CD4-positive, alpha-beta T cell (primary cell): ENCODE results near the gene CNPY2. TPM values are rescaled to one million over a fixed set of nuclear protein-coding genes. Genes with fewer than 3 reads are reported as not detected.
"Not testable (repeated sequence)": the region's sequence is repeated elsewhere in the genome, so short reads cannot be mapped to it uniquely, and the experiment has no call there.

ENCODE experiments used
- ATAC-seq: fragments of 200-7000 bp; cut with Tn5 transposase; one replicate; pipeline ENCODE4 v1.10.0; 2022; ENCODE audit warnings: mild to moderate bottlenecking; ENCODE audit not compliant: poor library complexity
- CTCF ChIA-PET: fragments of 350-600 bp; sonication (Branson Sonifier 250); formaldehyde crosslinking; loops from one replicate; lab custom pipeline; 2021; ENCODE audit warnings: antibody characterized with exemption, inconsistent platforms; lab: Charles Lee
- POLR2A ChIA-PET: fragments of 350-600 bp; sonication (Branson Sonifier 250); formaldehyde crosslinking; loops from one replicate; lab custom pipeline; 2021; ENCODE audit warnings: antibody characterized with exemption, inconsistent platforms; lab: Charles Lee
- DNase-seq, 14 experiments: peaks; one replicate each; pipeline ENCODE4 v3.0.0-alpha.2; 2013 to 2020; ENCODE audit warnings: mixed read lengths in 2 of 14
- H3K27ac ChIP-seq, 2 donors: one replicate each; pipeline versions ENCODE4 v1.5.1 to v1.7.0; 2013; ENCODE audit warnings: low read length in 2 of 2, low read depth in 1 of 2, mild to moderate bottlenecking in 1 of 2
- H3K27me3 ChIP-seq, 2 experiments: 1 replicate in 1 of 2; 2 replicates in 1 of 2; pipeline versions ENCODE4 v1.6.1 to v1.7.0; 2013; ENCODE audit warnings: low read length in 2 of 2, control low read depth in 1 of 2, mild to moderate bottlenecking in 1 of 2, moderate library complexity in 1 of 2; ENCODE audit not compliant: insufficient read depth in 2 of 2, control insufficient read depth in 1 of 2
- H3K36me3 ChIP-seq: one replicate; pipeline ENCODE4 v1.6.1; 2013; ENCODE audit warnings: low read length, control low read depth; ENCODE audit not compliant: insufficient read depth
- H3K4me1 ChIP-seq: one replicate; pipeline ENCODE4 v1.6.1; 2013; ENCODE audit warnings: low read length, control low read depth; ENCODE audit not compliant: insufficient read depth
- H3K4me3 ChIP-seq: one replicate; pipeline ENCODE4 v1.5.1; 2013; ENCODE audit warnings: mild to moderate bottlenecking, low read length, moderate library complexity
- H3K9me3 ChIP-seq, 2 experiments: 1 replicate in 1 of 2; 2 replicates in 1 of 2; pipeline versions ENCODE4 v1.6.1 to v1.7.0; 2013; ENCODE audit warnings: low read length in 2 of 2, mild to moderate bottlenecking in 2 of 2, control low read depth in 1 of 2, moderate library complexity in 1 of 2; ENCODE audit not compliant: control insufficient read depth in 1 of 2, insufficient read depth in 1 of 2
- H3K27ac Mint-ChIP-seq: one replicate; pipeline ENCODE4 v1.8.0; 2020; ENCODE audit warnings: mixed read lengths
- H3K27me3 Mint-ChIP-seq: one replicate; pipeline ENCODE4 v1.8.0; 2021; ENCODE audit warnings: mixed read lengths
- H3K36me3 Mint-ChIP-seq: one replicate; pipeline ENCODE4 v1.8.0; 2021; ENCODE audit warnings: low read depth, mixed read lengths
- H3K4me1 Mint-ChIP-seq: one replicate; pipeline ENCODE4 v1.8.0; 2021; ENCODE audit warnings: low read depth, mixed read lengths
- H3K4me3 Mint-ChIP-seq: one replicate; pipeline ENCODE4 v1.8.0; 2020; ENCODE audit warnings: mild to moderate bottlenecking, mixed read lengths
- H3K9me3 Mint-ChIP-seq: one replicate; pipeline ENCODE4 v1.8.0; 2020; ENCODE audit warnings: mixed read lengths
- CTCF ChIP-seq: fragments of 200-600 bp; IDR thresholded peaks from one replicate; pipeline ENCODE4 v1.8.0; 2022; ENCODE audit warnings: antibody characterized with exemption, mild to moderate bottlenecking
- intact Hi-C, 2 experiments: fragments of 100-400 bp; cut with DNase I in 1 of 2; cut with micrococcal nuclease in 1 of 2; formaldehyde crosslinking; loops; one replicate each; pipeline versions ENCODE4 v1.15.1 to v1.9.0; 2023 to 2025; cut with DNase I, micrococcal nuclease
- total RNA-seq, 174 experiments: library from RNA in 2 of 174; stranded (reverse) in 2 of 174; gene quantifications; one replicate each; pipeline ENCODE4 v1.2.3 and lab custom pipeline; 2021 to 2026

Gene CNPY2
- total RNA-seq, 2 experiments from 2014 or later: 30.5 to 33.4 TPM

GRCh38 chr12:56348776-56349175, 33.0 kb upstream of the CNPY2 start:
- H3K4me1 ChIP-seq: no peaks in the 10 kb centered on the region
- ATAC-seq (no peak), DNase-seq (no peak)
- H3K27me3 Mint-ChIP-seq: no peaks in the 10 kb centered on the region
- no peaks in the 10 kb centered on the region for H3K27me3 ChIP-seq
- H3K27ac ChIP-seq: no peak overlapping the region
- H3K4me1 Mint-ChIP-seq: no peaks in the 10 kb centered on the region
- CTCF ChIA-PET: no interaction called here
- H3K9me3 ChIP-seq: no peaks in the 10 kb centered on the region
- no peak overlapping the region for H3K4me3 Mint-ChIP-seq
- peaks cover 68% of the 10 kb centered on the region for H3K36me3 Mint-ChIP-seq
- no peaks in the 10 kb centered on the region for H3K9me3 Mint-ChIP-seq
- H3K27ac Mint-ChIP-seq: no peak overlapping the region
- POLR2A ChIA-PET: interaction anchor here (0.7 to 2.7 kb wide), 2 partner anchors 10 to 11 kb away, joined by 3 to 15 read pairs; partner anchors contain the start of genes IL23A and STAT2
- peaks cover 78% of the 10 kb centered on the region for H3K36me3 ChIP-seq
- no peak for TF ChIP-seq CTCF
- H3K4me3 ChIP-seq: no peak overlapping the region
- intact Hi-C loops: no loop called here

- CTCF ChIA-PET: interaction anchor here (0.8 to 1.5 kb wide), 8 partner anchors 10 to 121 kb away, joined by 3 to 8 read pairs (median 4); partner anchors contain the start of genes CNPY2, PAN2, SPRYD4 and STAT2
- H3K9me3 ChIP-seq, H3K27ac ChIP-seq, H3K9me3 Mint-ChIP-seq, H3K27me3 Mint-ChIP-seq, H3K27me3 ChIP-seq, H3K27ac Mint-ChIP-seq, ATAC-seq, H3K4me3 ChIP-seq, H3K4me1 Mint-ChIP-seq, DNase-seq, H3K4me3 Mint-ChIP-seq, intact Hi-C loops, H3K4me1 ChIP-seq: not testable (repeated sequence)
- H3K36me3 Mint-ChIP-seq: peaks cover 81% of the 10 kb centered on the region
- H3K36me3 ChIP-seq: peaks cover 81% of the 10 kb centered on the region
- POLR2A ChIA-PET: interaction anchor here (1.2 to 2.7 kb wide), 3 partner anchors 8 to 31 kb away, joined by 5 to 15 read pairs (median 6); partner anchors contain the start of genes CNPY2, IL23A and STAT2
Observed at GRCh38 chr12:56347255-56347654, 31.5 kb upstream of the CNPY2 start.

GRCh38 chr12:56346675-56347074, 30.9 kb upstream of the CNPY2 start:
- DNase-seq (peak in 4 of 14 experiments; percentile 14 to 54 (median 30)), ATAC-seq (no peak)
- Mint-ChIP-seq H3K27ac (no peak overlapping the region), H3K4me3 (no peak overlapping the region), H3K4me1 (peaks cover under 1% of the 10 kb centered on the region), H3K27me3 (no peaks in the 10 kb centered on the region), H3K36me3 (peaks cover 81% of the 10 kb centered on the region), H3K9me3 (no peaks in the 10 kb centered on the region)
- H3K9me3 ChIP-seq: no peaks in the 10 kb centered on the region
- ChIA-PET CTCF (interaction anchor here (0.8 to 1.5 kb wide), 8 partner anchors 9 to 122 kb away, joined by 3 to 8 read pairs (median 4); partner anchors contain the start of genes CNPY2, PAN2, SPRYD4 and STAT2), POLR2A (interaction anchor here (1.2 to 2.7 kb wide), 3 partner anchors 8 to 31 kb away, joined by 5 to 15 read pairs (median 6); partner anchors contain the start of genes CNPY2, IL23A and STAT2)
- H3K36me3 ChIP-seq: peaks cover 78% of the 10 kb centered on the region
- intact Hi-C loops: no loop called here
- H3K27ac ChIP-seq: no peak overlapping the region
- H3K4me1 ChIP-seq: peaks cover under 1% of the 10 kb centered on the region
- no peak overlapping the region for H3K4me3 ChIP-seq
- H3K27me3 ChIP-seq: no peaks in the 10 kb centered on the region
- TF ChIP-seq CTCF: no peak

- intact Hi-C loops, ATAC-seq, H3K4me3 ChIP-seq, H3K27me3 Mint-ChIP-seq, H3K4me3 Mint-ChIP-seq, DNase-seq, H3K27me3 ChIP-seq, H3K9me3 Mint-ChIP-seq, H3K9me3 ChIP-seq, H3K27ac ChIP-seq: not testable (repeated sequence)
- ChIA-PET CTCF (interaction anchor here (0.8 to 1.3 kb wide), 3 partner anchors 16 to 122 kb away, joined by 3 to 4 read pairs (median 3); partner anchors contain the start of gene STAT2), POLR2A (interaction anchor here (1.0 to 4.3 kb wide), 4 partner anchors 9 to 82 kb away, joined by 3 to 33 read pairs (median 6); partner anchors contain the start of genes CNPY2 and STAT2)
- Mint-ChIP-seq H3K4me1 (peaks cover 39% of the 10 kb centered on the region), H3K36me3 (peaks cover 66% of the 10 kb centered on the region), H3K27ac (peak overlapping the region; percentile 5)
- Histone ChIP-seq H3K4me1 (peaks cover 37% of the 10 kb centered on the region), H3K36me3 (peaks cover 52% of the 10 kb centered on the region)
Observed at GRCh38 chr12:56342290-56342689, 26.5 kb upstream of the CNPY2 start.
